HG03064 (cell line): ENCODE data around the gene BDP1.

Source experiments
- ATAC-seq: cut with Tn5 transposase; IDR thresholded peaks from one replicate; pipeline ENCODE4 v1.9.1; 2021; ENCODE audit warnings: low read depth; ENCODE audit not compliant: unreplicated experiment

Gene BDP1

GRCh38 chr5:71615809-71616208 is 160.4 kb downstream of the BDP1 start:
- no peak for ATAC-seq
